IgD-negative memory B cell (primary cell): ENCODE results near the gene IRX2. TPM values are rescaled to one million over a fixed set of nuclear protein-coding genes. Genes with fewer than 3 reads are reported as not detected.

Source experiments
- H3K27ac Mint-ChIP-seq, 3 donors: one replicate each; pipeline ENCODE4 v1.8.0; 2020 to 2022; ENCODE audit warnings: mild to moderate bottlenecking in 3 of 3, mixed read lengths in 3 of 3, moderate library complexity in 1 of 3
- H3K27me3 Mint-ChIP-seq: one replicate; pipeline ENCODE4 v1.8.0; 2021; ENCODE audit warnings: mixed read lengths
- H3K36me3 Mint-ChIP-seq: one replicate; pipeline ENCODE4 v1.8.0; 2020; ENCODE audit warnings: mild to moderate bottlenecking, mixed read lengths
- H3K4me1 Mint-ChIP-seq, 3 donors: one replicate each; pipeline ENCODE4 v1.8.0; 2020 to 2022; ENCODE audit warnings: mixed read lengths in 3 of 3, mild to moderate bottlenecking in 1 of 3
- H3K4me3 Mint-ChIP-seq, 4 donors: one replicate each; pipeline ENCODE4 v1.8.0; 2020 to 2022; ENCODE audit warnings: mild to moderate bottlenecking in 4 of 4, mixed read lengths in 4 of 4, moderate library complexity in 3 of 4
- H3K9me3 Mint-ChIP-seq, 3 donors: one replicate each; pipeline ENCODE4 v1.8.0; 2020 to 2021; ENCODE audit warnings: mixed read lengths in 3 of 3, mild to moderate bottlenecking in 1 of 3
- polyA plus RNA-seq: library from polyadenylated mRNA; unstranded; fragments of 300-500 nt; fragmentation: Illumina TruSeq; gene quantifications from one replicate; pipeline ENCODE4 v1.2.3, GENCODE V29; 2021

The IRX2 gene
- polyA plus RNA-seq, 1 donor from 2014 or later = not detected

- Mint-ChIP-seq H3K27ac (no peak overlapping the region), H3K9me3 (no peaks in the 10 kb centered on the region), H3K4me3 (no peak overlapping the region), H3K27me3 (peaks cover 23% of the 10 kb centered on the region), H3K36me3 (no peaks in the 10 kb centered on the region), H3K4me1 (no peaks in the 10 kb centered on the region)
These were observed 10.5 kb upstream of the IRX2 start for GRCh38 chr5:2761921-2762488.

GRCh38 chr5:2759696-2760461, 8.4 kb upstream of the IRX2 start:
- H3K9me3 Mint-ChIP-seq = peaks cover 0 to 4% (median 0%) of the 10 kb centered on the region in 3 donors
- peaks cover 37% of the 10 kb centered on the region for H3K27me3 Mint-ChIP-seq
- H3K36me3 Mint-ChIP-seq = no peaks in the 10 kb centered on the region
- no peak overlapping the region for H3K4me3 Mint-ChIP-seq
- H3K27ac Mint-ChIP-seq = no peak overlapping the region
- H3K4me1 Mint-ChIP-seq = peaks cover 0 to 2% (median 1%) of the 10 kb centered on the region in 3 donors

GRCh38 chr5:2759091-2759490, 7.6 kb upstream of the IRX2 start:
- Mint-ChIP-seq H3K27ac (peak overlapping the region in 1 of 3 donors; percentile 39), H3K4me1 (peaks cover 0 to 2% (median 1%) of the 10 kb centered on the region in 3 donors), H3K9me3 (peaks cover 0 to 6% (median 0%) of the 10 kb centered on the region in 3 donors), H3K36me3 (no peaks in the 10 kb centered on the region), H3K4me3 (no peak overlapping the region), H3K27me3 (peaks cover 41% of the 10 kb centered on the region)

GRCh38 chr5:2758632-2759031, 7.2 kb upstream of the IRX2 start:
- Mint-ChIP-seq H3K36me3 (no peaks in the 10 kb centered on the region), H3K9me3 (peaks cover 0 to 8% (median 0%) of the 10 kb centered on the region in 3 donors), H3K4me1 (peaks cover 0 to 2% (median 1%) of the 10 kb centered on the region in 3 donors), H3K27me3 (peaks cover 43% of the 10 kb centered on the region), H3K27ac (no peak overlapping the region), H3K4me3 (no peak overlapping the region)

- Mint-ChIP-seq H3K27me3 (peaks cover 46% of the 10 kb centered on the region), H3K9me3 (peaks cover 0 to 8% (median 0%) of the 10 kb centered on the region in 3 donors), H3K27ac (no peak overlapping the region), H3K4me3 (peak overlapping the region in 1 of 4 donors; percentile 5), H3K36me3 (no peaks in the 10 kb centered on the region), H3K4me1 (peaks cover 0 to 2% (median 1%) of the 10 kb centered on the region in 3 donors)
These were observed 6.3 kb upstream of the IRX2 start for GRCh38 chr5:2757563-2758351.

- Mint-ChIP-seq H3K4me3 (peak overlapping the region in 2 of 4 donors; percentile 27 to 62), H3K27ac (peak overlapping the region in 1 of 3 donors; percentile 53), H3K9me3 (peaks cover 0 to 11% (median 0%) of the 10 kb centered on the region in 3 donors), H3K36me3 (no peaks in the 10 kb centered on the region), H3K27me3 (peaks cover 47% of the 10 kb centered on the region), H3K4me1 (peaks cover 0 to 2% (median 1%) of the 10 kb centered on the region in 3 donors)
These were observed 5.0 kb upstream of the IRX2 start for GRCh38 chr5:2756211-2757152.

- Mint-ChIP-seq H3K9me3 (peaks cover 0 to 11% (median 0%) of the 10 kb centered on the region in 3 donors), H3K36me3 (no peaks in the 10 kb centered on the region), H3K4me1 (peaks cover 0 to 2% (median 1%) of the 10 kb centered on the region in 3 donors), H3K27ac (no peak overlapping the region), H3K4me3 (peak overlapping the region in 1 of 4 donors; percentile 62), H3K27me3 (peaks cover 47% of the 10 kb centered on the region)
These were observed 4.2 kb upstream of the IRX2 start for GRCh38 chr5:2755681-2756171.

- Mint-ChIP-seq H3K27me3 (peaks cover 47% of the 10 kb centered on the region), H3K27ac (no peak overlapping the region)
These were observed 3.7 kb upstream of the IRX2 start for GRCh38 chr5:2755076-2755680.

GRCh38 chr5:2754581-2755075, 3.2 kb upstream of the IRX2 start:
- H3K36me3 Mint-ChIP-seq = no peaks in the 10 kb centered on the region
- peaks cover 0 to 11% (median 0%) of the 10 kb centered on the region in 3 donors for H3K9me3 Mint-ChIP-seq
- no peak overlapping the region for H3K4me3 Mint-ChIP-seq
- no peak overlapping the region for H3K27ac Mint-ChIP-seq
- peaks cover 49% of the 10 kb centered on the region for H3K27me3 Mint-ChIP-seq
- peaks cover 0 to 3% (median 2%) of the 10 kb centered on the region in 3 donors for H3K4me1 Mint-ChIP-seq

More at GRCh38 chr5:2755076-2755680, 3.7 kb upstream of the IRX2 start:
- Mint-ChIP-seq H3K36me3 (no peaks in the 10 kb centered on the region), H3K4me3 (peak overlapping the region in 1 of 4 donors; percentile 32), H3K4me1 (peaks cover 0 to 2% (median 1%) of the 10 kb centered on the region in 3 donors), H3K9me3 (peaks cover 0 to 11% (median 0%) of the 10 kb centered on the region in 3 donors)

- H3K27ac Mint-ChIP-seq = no peak overlapping the region
- H3K9me3 Mint-ChIP-seq = peaks cover 0 to 13% (median 0%) of the 10 kb centered on the region in 3 donors
- H3K27me3 Mint-ChIP-seq = peaks cover 47% of the 10 kb centered on the region
- no peaks in the 10 kb centered on the region for H3K36me3 Mint-ChIP-seq
- H3K4me3 Mint-ChIP-seq = peak overlapping the region in 1 of 4 donors; percentile 77
- peaks cover 0 to 3% (median 2%) of the 10 kb centered on the region in 3 donors for H3K4me1 Mint-ChIP-seq
These were observed 2.3 kb upstream of the IRX2 start for GRCh38 chr5:2753452-2754420.

GRCh38 chr5:2752821-2753439, 1.5 kb upstream of the IRX2 start:
- no peaks in the 10 kb centered on the region for H3K36me3 Mint-ChIP-seq
- H3K27me3 Mint-ChIP-seq = peaks cover 45% of the 10 kb centered on the region
- no peak overlapping the region for H3K4me3 Mint-ChIP-seq

More at GRCh38 chr5:2752821-2753439, 1.5 kb upstream of the IRX2 start:
- Mint-ChIP-seq H3K9me3 (peaks cover 0 to 13% (median 0%) of the 10 kb centered on the region in 3 donors), H3K4me1 (peaks cover 0 to 3% (median 2%) of the 10 kb centered on the region in 3 donors), H3K27ac (peak overlapping the region in 1 of 3 donors; percentile 27)
